Rectal smooth muscle tissue (tissue), 1 donor: ENCODE measurements around the gene WASL.

Experiments
- H3K27ac ChIP-seq: one replicate; pipeline ENCODE4 v1.7.0; 2013; ENCODE audit warnings: low read depth, low read length, inconsistent platforms
- H3K27me3 ChIP-seq: one replicate; pipeline ENCODE4 v1.7.0; 2013; ENCODE audit warnings: low read length; ENCODE audit not compliant: control insufficient read depth, insufficient read depth
- H3K36me3 ChIP-seq: one replicate; pipeline ENCODE4 v1.7.0; 2013; ENCODE audit warnings: low read length; ENCODE audit not compliant: control insufficient read depth, insufficient read depth
- H3K4me1 ChIP-seq: one replicate; pipeline ENCODE4 v1.7.0; 2013; ENCODE audit warnings: low read length; ENCODE audit not compliant: control insufficient read depth, insufficient read depth
- H3K4me3 ChIP-seq: one replicate; pipeline ENCODE4 v1.7.0; 2013; ENCODE audit warnings: low read length
- H3K9ac ChIP-seq: one replicate; pipeline ENCODE4 v1.7.0; 2013; ENCODE audit warnings: low read length

Gene WASL

DNA sequence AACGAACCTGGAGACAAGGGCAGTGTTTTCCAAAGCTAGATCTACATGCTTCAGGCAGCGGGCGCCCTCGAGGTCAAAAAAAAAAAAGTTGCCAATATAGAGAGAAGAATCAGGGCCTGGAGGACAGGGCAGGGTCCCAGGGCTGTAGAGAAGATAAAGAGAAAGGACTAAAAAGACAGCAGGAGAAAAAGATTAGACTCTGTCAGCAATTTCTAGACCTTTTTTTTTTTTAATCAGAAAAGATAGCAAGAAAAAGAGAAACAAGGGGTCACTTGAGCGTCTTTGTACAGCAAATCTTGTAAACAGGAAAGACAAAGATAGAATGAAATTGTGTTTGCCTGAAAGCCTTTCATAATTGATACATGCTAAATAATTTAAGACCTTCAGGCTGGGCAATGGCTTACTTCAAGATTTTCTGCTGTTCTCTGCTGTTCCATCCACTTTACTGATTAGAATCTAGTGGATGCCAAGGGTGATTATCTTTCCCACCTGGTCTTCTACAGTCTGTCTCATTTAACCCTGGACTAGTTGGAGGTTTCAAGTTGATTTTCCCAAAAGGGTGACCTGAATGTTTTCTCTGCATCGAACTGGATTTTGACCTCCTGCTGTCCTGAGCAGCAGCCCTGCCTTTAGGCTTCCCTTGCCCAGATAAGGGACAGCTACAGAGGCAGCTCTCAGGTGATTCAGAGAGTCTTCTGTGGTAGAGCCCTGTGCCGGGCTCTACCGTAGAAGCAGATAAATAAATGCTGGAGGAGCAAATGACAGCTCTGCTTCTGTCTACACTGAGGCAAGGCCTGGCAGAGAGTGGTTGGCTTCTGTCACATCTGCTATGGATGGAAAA lies 88.1 kb downstream of the WASL start:
- Histone ChIP-seq H3K36me3 (no peaks in the 10 kb centered on the region), H3K4me3 (no peak overlapping the region)

DNA sequence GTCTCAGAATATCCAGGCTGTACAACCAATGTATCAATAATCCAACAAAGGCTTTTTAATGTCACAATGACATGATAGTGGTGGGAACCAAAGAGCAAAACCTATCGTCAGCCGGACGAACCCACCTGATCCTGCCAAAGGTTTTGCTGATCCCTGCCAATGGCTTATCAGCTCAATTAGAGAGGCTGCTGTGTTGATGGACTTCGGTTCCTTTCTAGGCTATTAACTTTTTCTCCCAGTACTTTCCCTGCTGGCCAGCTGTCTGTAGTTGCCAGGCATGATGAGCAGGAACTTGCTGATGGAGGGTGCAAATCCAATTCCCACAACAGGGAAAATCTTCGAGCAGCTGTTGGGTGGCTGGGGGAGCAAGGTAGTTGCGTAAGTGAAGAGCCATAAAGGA lies 90.8 kb downstream of the WASL start:
- Histone ChIP-seq H3K4me3 (no peak overlapping the region), H3K27ac (no peak overlapping the region), H3K9ac (no peak overlapping the region), H3K27me3 (no peaks in the 10 kb centered on the region), H3K4me1 (no peaks in the 10 kb centered on the region), H3K36me3 (no peaks in the 10 kb centered on the region)

More for the DNA sequence above, 88.1 kb downstream of the WASL start:
- Histone ChIP-seq H3K9ac (no peak overlapping the region), H3K27ac (no peak overlapping the region), H3K27me3 (no peaks in the 10 kb centered on the region), H3K4me1 (no peaks in the 10 kb centered on the region)

DNA sequence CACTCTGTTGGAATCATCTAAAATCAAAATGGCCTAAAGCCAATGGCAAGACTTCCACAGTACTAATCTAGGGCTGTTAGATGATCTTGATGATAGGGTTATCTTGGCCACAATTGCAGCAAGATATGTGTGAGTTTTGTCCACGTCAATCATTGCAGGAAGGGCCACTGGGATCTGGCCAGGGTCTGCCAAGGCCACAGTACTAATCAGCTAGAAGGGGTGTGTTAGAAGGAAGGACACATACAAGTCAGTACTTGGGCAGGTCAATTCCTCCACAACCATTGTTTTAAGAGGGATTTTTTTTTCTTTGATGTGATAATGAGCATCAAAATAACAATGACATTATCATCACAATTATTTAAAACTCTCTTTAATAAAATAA lies 91.5 kb downstream of the WASL start:
- H3K9ac ChIP-seq, result no peak overlapping the region
- no peaks in the 10 kb centered on the region for H3K36me3 ChIP-seq
- no peak overlapping the region for H3K4me3 ChIP-seq
- no peaks in the 10 kb centered on the region for H3K27me3 ChIP-seq
- no peaks in the 10 kb centered on the region for H3K4me1 ChIP-seq
- H3K27ac ChIP-seq, result no peak overlapping the region

DNA sequence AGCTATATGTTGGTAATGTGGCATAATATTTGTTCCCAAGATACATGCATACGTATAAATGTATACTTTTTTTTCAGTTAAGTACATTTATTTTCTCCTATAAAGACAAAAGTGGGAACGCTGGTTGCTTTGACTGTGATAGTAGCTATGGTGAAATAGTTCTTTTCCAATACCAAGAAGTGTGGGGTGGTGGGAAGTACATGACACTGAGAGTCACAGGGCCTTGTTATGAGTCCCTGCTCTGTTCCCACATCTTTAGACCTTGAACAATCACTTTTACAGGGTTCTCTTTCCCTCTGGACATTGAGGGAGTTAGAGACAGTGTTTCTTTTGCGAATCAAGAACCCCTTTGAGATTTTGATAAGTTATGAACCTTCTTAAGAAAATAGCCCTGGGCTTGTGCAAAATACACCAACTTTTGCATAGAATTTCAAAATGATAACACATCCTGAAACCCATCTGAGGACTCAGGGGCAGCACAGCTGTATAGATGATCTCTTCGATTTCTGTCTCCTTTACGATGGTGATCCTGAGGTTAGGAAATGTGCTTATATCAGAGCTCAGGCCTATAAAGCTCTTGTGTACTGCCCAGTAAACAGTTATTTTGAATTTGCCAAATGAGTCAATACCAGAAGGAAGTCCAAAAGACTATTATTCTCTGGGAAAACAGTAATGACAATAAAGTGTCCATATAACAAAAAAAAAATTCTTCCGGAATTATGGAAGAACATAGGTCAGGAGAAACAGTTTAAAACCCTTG lies 92.1 kb downstream of the WASL start:
- Histone ChIP-seq H3K27ac (no peak overlapping the region), H3K4me3 (no peak overlapping the region), H3K36me3 (no peaks in the 10 kb centered on the region), H3K27me3 (no peaks in the 10 kb centered on the region), H3K9ac (no peak overlapping the region), H3K4me1 (no peaks in the 10 kb centered on the region)

DNA sequence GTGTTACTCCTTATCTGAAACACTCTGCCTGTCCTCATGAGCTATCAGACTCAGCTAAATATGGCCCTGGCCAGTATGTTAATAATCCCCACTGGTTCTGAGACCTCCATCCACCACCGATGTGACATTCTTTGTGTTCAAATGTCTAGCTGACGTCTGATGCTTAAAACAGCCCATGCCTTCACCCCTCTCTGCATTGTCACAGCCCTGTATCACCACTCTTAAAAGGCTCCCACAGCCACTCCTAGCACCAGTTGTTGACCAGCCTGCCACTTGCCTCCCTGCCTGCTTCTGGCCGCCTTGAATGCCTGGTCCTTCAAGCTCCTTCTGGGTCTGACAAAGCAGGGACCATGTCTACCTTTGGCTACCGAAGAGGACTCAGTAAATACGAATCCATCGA lies 93.2 kb downstream of the WASL start, which contains the start of gene LMOD2:
Gene LMOD2, plus strand, starts transcription at position 253 of the 400 bp plus-strand sequence. Its CDS starts 98 bp downstream, at position 351.
- Histone ChIP-seq H3K27ac (no peak within 1 kb of the TSS), H3K4me3 (no peak within 1 kb of the TSS), H3K27me3 (no peaks in the 10 kb centered on the region), H3K4me1 (no peaks in the 10 kb centered on the region), H3K9ac (no peak within 1 kb of the TSS), H3K36me3 (no peaks in the 10 kb centered on the region)

DNA sequence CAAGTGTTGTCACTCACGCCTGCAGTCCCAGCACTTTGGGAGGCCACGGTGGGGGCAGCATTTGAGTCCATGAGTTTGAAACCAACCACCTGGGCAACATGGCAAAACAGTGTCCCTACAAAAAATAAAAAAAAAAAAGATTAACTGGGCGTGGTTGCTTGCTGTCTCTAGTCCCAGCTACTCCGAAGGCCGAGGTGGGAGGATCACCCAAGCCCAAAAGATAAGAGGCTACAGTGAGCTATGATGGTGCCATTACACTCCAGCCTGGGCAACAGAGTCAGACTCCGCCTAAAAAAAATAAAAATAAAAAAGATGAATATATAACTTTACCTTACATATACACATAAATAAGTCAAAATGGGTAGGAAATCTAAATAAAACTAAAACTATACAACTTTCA lies 95.6 kb downstream of the WASL start:
- Histone ChIP-seq H3K9ac (no peak overlapping the region), H3K27me3 (no peaks in the 10 kb centered on the region), H3K36me3 (no peaks in the 10 kb centered on the region), H3K4me1 (no peaks in the 10 kb centered on the region), H3K27ac (no peak overlapping the region), H3K4me3 (no peak overlapping the region)

DNA sequence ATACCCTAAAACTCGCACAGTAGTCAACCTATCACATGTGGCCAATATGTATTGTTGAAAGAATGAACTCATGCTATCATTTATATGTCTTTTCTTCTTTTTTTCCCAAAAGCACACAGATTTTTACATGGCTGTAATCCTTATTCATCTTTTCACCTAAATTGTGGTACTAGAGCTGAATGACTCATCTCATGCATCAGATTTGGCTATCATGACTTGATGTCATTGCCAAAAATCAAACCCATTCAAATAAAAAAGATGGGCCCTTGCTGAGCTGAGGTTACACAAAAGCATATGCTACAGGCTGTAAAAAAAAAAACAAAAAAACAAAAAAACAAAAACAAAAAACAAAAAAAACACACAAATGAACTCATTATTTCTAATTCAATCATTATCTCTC lies 96.4 kb downstream of the WASL start:
- H3K9ac ChIP-seq, result no peak overlapping the region
- no peaks in the 10 kb centered on the region for H3K4me1 ChIP-seq
- H3K27ac ChIP-seq, result no peak overlapping the region
- no peaks in the 10 kb centered on the region for H3K36me3 ChIP-seq
- no peak overlapping the region for H3K4me3 ChIP-seq
- no peaks in the 10 kb centered on the region for H3K27me3 ChIP-seq

DNA sequence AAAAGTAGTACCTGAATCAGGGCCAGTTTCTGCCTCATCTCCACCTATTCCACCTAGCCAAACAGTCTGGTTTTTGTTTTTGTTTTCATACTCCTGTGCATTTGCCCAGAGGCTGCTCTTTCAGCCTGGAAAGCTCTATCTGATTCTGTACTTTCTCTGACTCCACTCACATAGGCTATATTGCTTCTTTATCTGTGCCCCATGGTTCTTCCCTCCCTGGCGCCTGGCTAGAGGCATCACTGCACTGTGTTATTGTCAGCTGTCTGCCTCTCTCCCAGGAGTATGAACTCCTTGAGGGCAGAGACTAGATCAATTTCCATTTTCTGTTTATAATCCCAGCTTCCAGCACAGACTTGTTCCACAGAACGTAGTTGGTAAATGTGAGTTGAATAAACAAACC lies 98.2 kb downstream of the WASL start:
- no peaks in the 10 kb centered on the region for H3K4me1 ChIP-seq

DNA sequence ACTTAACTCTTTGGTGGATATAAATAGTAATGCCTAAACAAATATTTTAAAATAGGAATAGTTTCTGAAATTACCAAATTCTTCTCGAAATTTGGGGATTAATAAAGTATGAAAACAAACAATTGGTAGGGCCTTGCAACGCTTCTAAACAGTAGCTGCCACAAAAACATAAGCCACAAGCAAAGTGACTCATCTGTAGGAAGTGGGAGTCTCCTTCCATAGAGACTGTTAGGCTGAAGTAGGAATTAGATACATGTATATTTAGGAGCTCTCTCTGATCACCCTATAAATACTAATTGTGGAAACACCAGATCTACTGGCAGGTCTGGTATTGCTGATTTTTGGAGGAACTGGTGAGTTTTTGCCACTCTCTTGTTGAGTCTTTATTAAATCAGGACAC lies 98.8 kb downstream of the WASL start:
- Histone ChIP-seq H3K27me3 (no peaks in the 10 kb centered on the region), H3K9ac (no peak overlapping the region), H3K4me3 (no peak overlapping the region), H3K36me3 (no peaks in the 10 kb centered on the region), H3K27ac (no peak overlapping the region), H3K4me1 (no peaks in the 10 kb centered on the region)

More for the DNA sequence above, 98.2 kb downstream of the WASL start:
- no peak overlapping the region for H3K27ac ChIP-seq
- no peak overlapping the region for H3K4me3 ChIP-seq
- H3K27me3 ChIP-seq, result no peaks in the 10 kb centered on the region
- H3K9ac ChIP-seq, result no peak overlapping the region
- no peaks in the 10 kb centered on the region for H3K36me3 ChIP-seq

DNA sequence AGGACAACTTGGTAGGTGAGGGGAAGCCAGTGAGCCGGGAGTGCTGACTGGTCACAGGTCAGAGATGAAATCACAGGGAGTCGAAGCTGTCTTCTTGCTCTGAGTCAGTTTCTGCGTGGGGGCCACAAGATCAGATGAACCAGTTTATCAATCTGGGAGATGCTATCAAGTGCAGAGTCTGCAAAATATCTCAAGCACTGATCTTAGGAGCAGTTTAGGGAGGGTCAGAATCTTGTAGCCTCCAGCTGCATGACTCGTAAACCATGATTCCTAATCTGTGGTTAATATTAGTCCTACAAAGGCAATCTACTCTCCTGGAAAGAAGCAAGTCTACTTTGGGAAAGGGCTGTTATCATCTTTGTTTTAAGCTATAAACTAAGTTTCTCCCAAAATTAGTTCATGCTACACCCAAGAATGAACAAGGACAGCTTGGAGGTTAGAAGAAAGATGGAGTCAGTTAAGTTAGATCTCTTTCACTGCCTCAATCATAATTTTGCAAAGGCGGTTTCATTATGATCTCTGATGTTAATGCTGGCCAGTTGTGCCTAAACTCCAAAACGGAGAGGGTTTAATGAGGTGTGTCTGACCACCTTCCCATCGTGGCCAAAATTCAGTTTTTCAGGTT lies 101.6 kb downstream of the WASL start:
- no peak overlapping the region for H3K9ac ChIP-seq
- H3K27me3 ChIP-seq, result no peaks in the 10 kb centered on the region
- no peaks in the 10 kb centered on the region for H3K36me3 ChIP-seq
- no peak overlapping the region for H3K4me3 ChIP-seq
- peaks cover 10% of the 10 kb centered on the region for H3K4me1 ChIP-seq
- H3K27ac ChIP-seq, result no peak overlapping the region

DNA sequence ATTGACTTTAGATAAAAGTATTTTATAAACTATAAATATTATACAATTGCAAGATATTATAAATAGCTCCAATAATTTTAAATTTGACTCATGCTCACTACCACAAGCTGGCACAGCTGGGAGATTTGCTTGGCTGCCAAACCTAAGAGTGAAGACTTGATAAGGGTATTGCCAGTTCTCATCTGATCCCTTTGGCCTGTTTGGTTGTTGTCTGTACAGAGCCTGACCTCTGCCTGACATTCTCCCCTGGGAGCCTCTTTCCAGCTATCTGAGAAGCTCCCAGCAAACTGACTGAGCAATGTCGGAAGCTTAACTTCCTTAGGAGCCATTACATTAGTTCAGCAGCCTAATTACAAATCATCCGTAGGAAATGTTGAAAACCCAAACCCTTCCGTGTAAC lies 103.3 kb downstream of the WASL start:
- Histone ChIP-seq H3K36me3 (no peaks in the 10 kb centered on the region), H3K27me3 (no peaks in the 10 kb centered on the region), H3K4me1 (peaks cover 10% of the 10 kb centered on the region), H3K27ac (no peak overlapping the region), H3K9ac (no peak overlapping the region), H3K4me3 (no peak overlapping the region)
